ENCODE measurements around the gene PRSS3.
A peak's percentile ranks its signal among the peaks of the same experiment; 100 is the strongest.
"Not testable (repeated sequence)": the region's sequence is repeated elsewhere in the genome, so short reads cannot be mapped to it uniquely, and the experiment has no call there.

Gene PRSS3

DNA sequence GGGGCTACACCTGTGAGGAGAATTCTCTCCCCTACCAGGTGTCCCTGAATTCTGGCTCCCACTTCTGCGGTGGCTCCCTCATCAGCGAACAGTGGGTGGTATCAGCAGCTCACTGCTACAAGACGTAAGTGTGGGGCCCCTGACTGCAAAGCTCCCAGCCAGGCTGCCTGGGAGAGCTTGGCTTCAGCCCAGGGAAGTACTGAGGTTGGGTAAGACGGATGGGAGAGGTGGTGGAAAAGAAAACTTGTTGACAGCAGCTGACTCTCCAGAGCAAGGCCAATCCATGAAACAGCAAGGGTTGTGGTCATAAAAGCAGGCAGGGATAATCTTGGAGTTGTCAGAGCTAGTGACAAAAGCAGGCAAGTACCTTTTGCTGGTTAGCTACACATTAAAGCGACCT is 1.3 kb downstream of the PRSS3 start:
- H3K36me3 ChIP-seq (ENCODE audit: control insufficient read depth in 1 of 2, insufficient read depth in 2 of 2, low read depth in 1 of 2, low read length in 2 of 2); H3K9ac ChIP-seq (ENCODE audit: low read length); H3K4me3 ChIP-seq (ENCODE audit: insufficient read depth in 1 of 2, low read depth in 1 of 2, low read length in 2 of 2); H4K91ac ChIP-seq (ENCODE audit: low read length); H3K14ac ChIP-seq (ENCODE audit: low read length in 2 of 2); H3K4me2 ChIP-seq (ENCODE audit: low read length, poor library complexity, severe bottlenecking); H4K8ac ChIP-seq (ENCODE audit: low read length); H3K23ac ChIP-seq (ENCODE audit: low read length in 2 of 2); H2AK5ac ChIP-seq (ENCODE audit: low read length, severe bottlenecking); H2BK120ac ChIP-seq (ENCODE audit: low read depth, low read length); H3K4ac ChIP-seq (ENCODE audit: low read depth in 1 of 2, low read length in 2 of 2); H3K4me1 ChIP-seq (ENCODE audit: control insufficient read depth, insufficient read depth, low read depth, low read length); H2BK5ac ChIP-seq (ENCODE audit: low read depth, low read length, poor library complexity, severe bottlenecking); H2AFZ ChIP-seq (ENCODE audit: low read depth, low read length); H2BK15ac ChIP-seq (ENCODE audit: low read depth, poor library complexity, severe bottlenecking); H3K18ac ChIP-seq (ENCODE audit: low read depth in 1 of 2, low read length in 2 of 2); H3K27ac ChIP-seq (ENCODE audit: low read length, poor library complexity, severe bottlenecking); H2BK12ac ChIP-seq (ENCODE audit: low read length in 2 of 2); DNase-seq; H3K79me1 ChIP-seq (replicated peaks; ENCODE audit: low read length, poor library complexity, severe bottlenecking): not testable (repeated sequence)
- 81% methylated on average over 5 of the region's 5 CpGs for WGBS
- Histone ChIP-seq H3K27me3 (ENCODE audit: control insufficient read depth in 1 of 2, insufficient read depth in 1 of 2, low read length in 2 of 2) (peaks cover 41 to 69% of the 10 kb centered on the region in 2 experiments), H3K9me3 (ENCODE audit: control insufficient read depth, low read length) (peaks cover 13% of the 10 kb centered on the region)

DNA sequence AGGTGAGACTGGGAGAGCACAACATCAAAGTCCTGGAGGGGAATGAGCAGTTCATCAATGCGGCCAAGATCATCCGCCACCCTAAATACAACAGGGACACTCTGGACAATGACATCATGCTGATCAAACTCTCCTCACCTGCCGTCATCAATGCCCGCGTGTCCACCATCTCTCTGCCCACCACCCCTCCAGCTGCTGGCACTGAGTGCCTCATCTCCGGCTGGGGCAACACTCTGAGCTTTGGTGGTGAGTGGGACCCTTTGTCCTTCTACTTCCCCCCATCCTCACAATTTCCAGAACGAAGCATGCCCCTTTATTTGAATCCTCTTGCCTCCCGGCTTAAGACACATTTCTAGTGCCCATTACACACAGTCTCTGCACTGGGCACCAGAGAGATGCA is 2.5 kb downstream of the PRSS3 start:
- H4K91ac ChIP-seq (ENCODE audit: low read length) = no peak overlapping the region
- H2BK5ac ChIP-seq (ENCODE audit: low read depth, low read length, poor library complexity, severe bottlenecking) = no peak overlapping the region
- no peak overlapping the region for H3K23ac ChIP-seq (ENCODE audit: low read length in 2 of 2)
- H3K9me3 ChIP-seq (ENCODE audit: control insufficient read depth, low read length) = peaks cover 13% of the 10 kb centered on the region
- no peak overlapping the region for H3K18ac ChIP-seq (ENCODE audit: low read depth in 1 of 2, low read length in 2 of 2)
- no peak overlapping the region for H3K4ac ChIP-seq (ENCODE audit: low read depth in 1 of 2, low read length in 2 of 2)
- no peak overlapping the region for H2BK15ac ChIP-seq (ENCODE audit: low read depth, poor library complexity, severe bottlenecking)
- H3K36me3 ChIP-seq (ENCODE audit: control insufficient read depth in 1 of 2, insufficient read depth in 2 of 2, low read depth in 1 of 2, low read length in 2 of 2) = no peaks in the 10 kb centered on the region
- no peak overlapping the region for H3K4me3 ChIP-seq (ENCODE audit: insufficient read depth in 1 of 2, low read depth in 1 of 2, low read length in 2 of 2)
- DNase-seq = no peak
- no peak overlapping the region for H3K14ac ChIP-seq (ENCODE audit: low read length in 2 of 2)
- no peak overlapping the region for H3K4me2 ChIP-seq (ENCODE audit: low read length, poor library complexity, severe bottlenecking)
- no peak overlapping the region for H2BK12ac ChIP-seq (ENCODE audit: low read length in 2 of 2)
- H3K27me3 ChIP-seq (ENCODE audit: control insufficient read depth in 1 of 2, insufficient read depth in 1 of 2, low read length in 2 of 2) = peaks cover 42 to 74% of the 10 kb centered on the region in 2 experiments
- no peaks in the 10 kb centered on the region for H3K4me1 ChIP-seq (ENCODE audit: control insufficient read depth, insufficient read depth, low read depth, low read length)
- no peak overlapping the region for H4K8ac ChIP-seq (ENCODE audit: low read length)
- H3K27ac ChIP-seq (ENCODE audit: low read length, poor library complexity, severe bottlenecking) = no peak overlapping the region
- H3K79me1 ChIP-seq (replicated peaks; ENCODE audit: low read length, poor library complexity, severe bottlenecking) = no peaks in the 10 kb centered on the region
- WGBS = 84% methylated on average over 8 of the region's 8 CpGs
- H2BK120ac ChIP-seq (ENCODE audit: low read depth, low read length) = no peak overlapping the region
- no peak overlapping the region for H2AK5ac ChIP-seq (ENCODE audit: low read length, severe bottlenecking)
- no peak overlapping the region for H2AFZ ChIP-seq (ENCODE audit: low read depth, low read length)
- no peak overlapping the region for H3K9ac ChIP-seq (ENCODE audit: low read length)

DNA sequence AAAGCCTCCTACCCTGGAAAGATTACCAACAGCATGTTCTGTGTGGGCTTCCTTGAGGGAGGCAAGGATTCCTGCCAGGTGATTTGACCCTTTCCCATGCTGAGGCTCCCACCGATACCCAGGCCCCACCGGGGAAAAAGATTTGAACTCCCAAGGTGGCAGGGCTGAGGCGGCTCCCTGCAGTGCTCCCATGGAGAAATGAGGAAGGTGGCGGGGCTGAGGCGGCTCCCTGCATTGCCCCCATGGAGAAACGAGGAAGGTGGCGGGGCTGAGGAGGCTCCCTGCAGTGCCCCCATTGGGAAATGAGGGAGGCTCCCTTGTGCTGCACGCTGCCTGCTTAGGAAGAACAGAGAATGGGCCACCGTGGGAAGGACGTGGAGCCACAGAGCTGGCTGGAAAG is 3.2 kb downstream of the PRSS3 start:
- no peak overlapping the region for H3K4me2 ChIP-seq (ENCODE audit: low read length, poor library complexity, severe bottlenecking)
- H2BK12ac ChIP-seq (ENCODE audit: low read length in 2 of 2) = no peak overlapping the region
- H3K14ac ChIP-seq (ENCODE audit: low read length in 2 of 2) = no peak overlapping the region
- H3K4me3 ChIP-seq (ENCODE audit: insufficient read depth in 1 of 2, low read depth in 1 of 2, low read length in 2 of 2) = no peak overlapping the region
- no peak overlapping the region for H2AFZ ChIP-seq (ENCODE audit: low read depth, low read length)
- no peak overlapping the region for H3K9ac ChIP-seq (ENCODE audit: low read length)
- no peaks in the 10 kb centered on the region for H3K4me1 ChIP-seq (ENCODE audit: control insufficient read depth, insufficient read depth, low read depth, low read length)
- H2BK5ac ChIP-seq (ENCODE audit: low read depth, low read length, poor library complexity, severe bottlenecking) = no peak overlapping the region
- H4K91ac ChIP-seq (ENCODE audit: low read length) = no peak overlapping the region
- H3K18ac ChIP-seq (ENCODE audit: low read depth in 1 of 2, low read length in 2 of 2) = no peak overlapping the region
- 83% methylated on average over 8 of the region's 10 CpGs for WGBS
- H2AK5ac ChIP-seq (ENCODE audit: low read length, severe bottlenecking) = no peak overlapping the region
- H3K23ac ChIP-seq (ENCODE audit: low read length in 2 of 2) = no peak overlapping the region
- H4K8ac ChIP-seq (ENCODE audit: low read length) = no peak overlapping the region
- H3K9me3 ChIP-seq (ENCODE audit: control insufficient read depth, low read length) = peaks cover 13% of the 10 kb centered on the region
- H3K27ac ChIP-seq (ENCODE audit: low read length, poor library complexity, severe bottlenecking) = no peak overlapping the region
- no peak for DNase-seq
- no peak overlapping the region for H2BK15ac ChIP-seq (ENCODE audit: low read depth, poor library complexity, severe bottlenecking)
- H3K79me1 ChIP-seq (replicated peaks; ENCODE audit: low read length, poor library complexity, severe bottlenecking) = no peaks in the 10 kb centered on the region
- no peak overlapping the region for H2BK120ac ChIP-seq (ENCODE audit: low read depth, low read length)
- H3K4ac ChIP-seq (ENCODE audit: low read depth in 1 of 2, low read length in 2 of 2) = no peak overlapping the region
- no peaks in the 10 kb centered on the region for H3K36me3 ChIP-seq (ENCODE audit: control insufficient read depth in 1 of 2, insufficient read depth in 2 of 2, low read depth in 1 of 2, low read length in 2 of 2)
- peaks cover 45 to 77% of the 10 kb centered on the region in 2 experiments for H3K27me3 ChIP-seq (ENCODE audit: control insufficient read depth in 1 of 2, insufficient read depth in 1 of 2, low read length in 2 of 2)

DNA sequence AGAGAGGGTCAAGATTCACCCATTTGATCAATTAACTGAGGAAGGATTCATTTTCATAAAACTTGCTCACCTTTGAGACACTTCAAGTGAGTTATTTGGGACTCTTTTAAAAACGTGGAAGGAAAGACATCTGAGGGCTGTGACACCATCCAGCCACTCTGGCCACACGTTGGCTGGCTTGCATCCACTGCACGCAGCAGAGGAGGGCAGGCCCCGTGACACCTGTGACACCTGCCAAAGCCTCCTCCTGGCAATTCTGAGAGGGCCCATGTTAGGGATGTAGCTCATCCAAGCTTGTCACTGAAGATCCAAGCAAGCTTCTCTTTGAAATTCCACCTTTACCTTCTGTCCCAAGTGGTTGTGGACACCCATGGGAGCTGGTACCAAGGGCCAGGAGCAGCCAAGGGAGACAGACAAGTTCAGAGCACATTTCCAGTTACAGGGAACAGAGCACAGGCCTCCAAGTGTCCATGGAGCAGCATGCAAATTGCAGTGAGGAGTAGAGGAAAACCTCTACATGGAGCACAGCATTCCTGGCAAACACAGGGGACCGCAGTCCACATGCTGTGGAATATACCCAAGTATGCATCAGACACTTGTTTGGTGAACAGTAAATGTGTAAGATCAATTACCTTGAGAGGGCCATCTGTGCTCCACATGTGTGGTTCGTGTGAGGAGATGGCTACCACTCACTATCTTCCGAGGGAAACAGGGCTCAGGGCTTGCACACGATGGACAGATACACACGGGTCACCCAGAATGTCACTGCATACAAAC is 4.8 kb downstream of the PRSS3 start:
- Histone ChIP-seq H3K36me3 (ENCODE audit: control insufficient read depth in 1 of 2, insufficient read depth in 2 of 2, low read depth in 1 of 2, low read length in 2 of 2) (no peaks in the 10 kb centered on the region), H3K4ac (ENCODE audit: low read depth in 1 of 2, low read length in 2 of 2) (no peak overlapping the region), H2BK15ac (ENCODE audit: low read depth, poor library complexity, severe bottlenecking) (no peak overlapping the region), H3K4me3 (ENCODE audit: insufficient read depth in 1 of 2, low read depth in 1 of 2, low read length in 2 of 2) (no peak overlapping the region), H2BK5ac (ENCODE audit: low read depth, low read length, poor library complexity, severe bottlenecking) (no peak overlapping the region), H2AK5ac (ENCODE audit: low read length, severe bottlenecking) (no peak overlapping the region), H2BK12ac (ENCODE audit: low read length in 2 of 2) (no peak overlapping the region), H3K79me1 (replicated peaks; ENCODE audit: low read length, poor library complexity, severe bottlenecking) (no peaks in the 10 kb centered on the region), H4K91ac (ENCODE audit: low read length) (no peak overlapping the region), H4K8ac (ENCODE audit: low read length) (no peak overlapping the region), H3K4me2 (ENCODE audit: low read length, poor library complexity, severe bottlenecking) (no peak overlapping the region), H3K18ac (ENCODE audit: low read depth in 1 of 2, low read length in 2 of 2) (no peak overlapping the region), H3K27ac (ENCODE audit: low read length, poor library complexity, severe bottlenecking) (no peak overlapping the region), H3K27me3 (ENCODE audit: control insufficient read depth in 1 of 2, insufficient read depth in 1 of 2, low read length in 2 of 2) (peaks cover 34 to 61% of the 10 kb centered on the region in 2 experiments), H2AFZ (ENCODE audit: low read depth, low read length) (no peak overlapping the region), H3K9me3 (ENCODE audit: control insufficient read depth, low read length) (peaks cover 13% of the 10 kb centered on the region), H3K23ac (ENCODE audit: low read length in 2 of 2) (peak overlapping the region in 1 of 2 experiments; percentile 42), H3K9ac (ENCODE audit: low read length) (no peak overlapping the region), H3K4me1 (ENCODE audit: control insufficient read depth, insufficient read depth, low read depth, low read length) (no peaks in the 10 kb centered on the region), H3K14ac (ENCODE audit: low read length in 2 of 2) (no peak overlapping the region), H2BK120ac (ENCODE audit: low read depth, low read length) (no peak overlapping the region)
- 77% methylated on average over 9 of the region's 9 CpGs for WGBS
- no peak for DNase-seq
